Measurements from ENCODE around the gene RPRD1A. TPM values are rescaled to one million over a fixed set of nuclear protein-coding genes. Genes with fewer than 3 reads are reported as not detected.
"Not testable (repeated sequence)": the region's sequence is repeated elsewhere in the genome, so short reads cannot be mapped to it uniquely, and the experiment has no call there.

Gene RPRD1A
- polyA plus RNA-seq, 3 donors: 61.3 to 72.3 (median 69.9) TPM

GRCh38 chr18:36046898-36047297, 20.5 kb downstream of the RPRD1A start:
- no peak for DNase-seq (ENCODE audit: extremely low read depth in 1 of 11, low read depth in 9 of 11, low spot score in 4 of 11)

- DNase-seq (ENCODE audit: extremely low read depth in 1 of 11, low read depth in 9 of 11, low spot score in 4 of 11): no peak
Observed at GRCh38 chr18:36045241-36045991, 21.9 kb downstream of the RPRD1A start.

GRCh38 chr18:36043153-36043552, 24.2 kb downstream of the RPRD1A start:
- DNase-seq (ENCODE audit: extremely low read depth in 1 of 11, low read depth in 9 of 11, low spot score in 4 of 11): no peak

- DNase-seq (ENCODE audit: extremely low read depth in 1 of 11, low read depth in 9 of 11, low spot score in 4 of 11): no peak
Observed at GRCh38 chr18:36041146-36041545, 26.2 kb downstream of the RPRD1A start.

GRCh38 chr18:36038102-36038663, 29.2 kb downstream of the RPRD1A start:
- no peak for DNase-seq (ENCODE audit: extremely low read depth in 1 of 11, low read depth in 9 of 11, low spot score in 4 of 11)

- DNase-seq (ENCODE audit: extremely low read depth in 1 of 11, low read depth in 9 of 11, low spot score in 4 of 11): no peak
Observed at GRCh38 chr18:36035253-36035652, 32.1 kb downstream of the RPRD1A start.

- no peak for DNase-seq (ENCODE audit: extremely low read depth in 1 of 11, low read depth in 9 of 11, low spot score in 4 of 11)
Observed at GRCh38 chr18:36034299-36034895, 33.0 kb downstream of the RPRD1A start.

GRCh38 chr18:36031903-36032302, 35.5 kb downstream of the RPRD1A start:
- no peak for DNase-seq (ENCODE audit: extremely low read depth in 1 of 11, low read depth in 9 of 11, low spot score in 4 of 11)

GRCh38 chr18:36031407-36031806, 36.0 kb downstream of the RPRD1A start:
- no peak for DNase-seq (ENCODE audit: extremely low read depth in 1 of 11, low read depth in 9 of 11, low spot score in 4 of 11)

- no peak for DNase-seq (ENCODE audit: extremely low read depth in 1 of 11, low read depth in 9 of 11, low spot score in 4 of 11)
Observed at GRCh38 chr18:36028859-36029258, 38.5 kb downstream of the RPRD1A start.

- peak in 4 of 11 donors; percentile 17 to 36 (median 19) for DNase-seq (ENCODE audit: extremely low read depth in 1 of 11, low read depth in 9 of 11, low spot score in 4 of 11)
Observed at GRCh38 chr18:36025025-36025424, 42.3 kb downstream of the RPRD1A start.

GRCh38 chr18:36024241-36024640, 43.1 kb downstream of the RPRD1A start:
- DNase-seq (ENCODE audit: extremely low read depth in 1 of 11, low read depth in 9 of 11, low spot score in 4 of 11): not testable (repeated sequence)

GRCh38 chr18:36023336-36023735, 44.0 kb downstream of the RPRD1A start:
- DNase-seq (ENCODE audit: extremely low read depth in 1 of 11, low read depth in 9 of 11, low spot score in 4 of 11): no peak

- DNase-seq (ENCODE audit: extremely low read depth in 1 of 11, low read depth in 9 of 11, low spot score in 4 of 11): no peak
Observed at GRCh38 chr18:36020174-36020711, 47.1 kb downstream of the RPRD1A start.

GRCh38 chr18:36017232-36017631, 50.1 kb downstream of the RPRD1A start:
- DNase-seq (ENCODE audit: extremely low read depth in 1 of 11, low read depth in 9 of 11, low spot score in 4 of 11): no peak

- DNase-seq (ENCODE audit: extremely low read depth in 1 of 11, low read depth in 9 of 11, low spot score in 4 of 11): no peak
Observed at GRCh38 chr18:36015629-36016028, 51.7 kb downstream of the RPRD1A start.

- no peak for DNase-seq (ENCODE audit: extremely low read depth in 1 of 11, low read depth in 9 of 11, low spot score in 4 of 11)
Observed at GRCh38 chr18:36012891-36013290, 54.5 kb downstream of the RPRD1A start.

GRCh38 chr18:36009214-36009613, 58.1 kb downstream of the RPRD1A start:
- DNase-seq (ENCODE audit: extremely low read depth in 1 of 11, low read depth in 9 of 11, low spot score in 4 of 11): no peak

GRCh38 chr18:36006997-36007396, 60.4 kb downstream of the RPRD1A start:
- DNase-seq (ENCODE audit: extremely low read depth in 1 of 11, low read depth in 9 of 11, low spot score in 4 of 11): no peak

- no peak for DNase-seq (ENCODE audit: extremely low read depth in 1 of 11, low read depth in 9 of 11, low spot score in 4 of 11)
Observed at GRCh38 chr18:35999925-36000324, 67.4 kb downstream of the RPRD1A start.
